CD8-positive, alpha-beta memory T cell (primary cell): ENCODE data around the gene SMTNL1. TPM values are rescaled to one million over a fixed set of nuclear protein-coding genes. Genes with fewer than 3 reads are reported as not detected.

Source experiments
- CTCF ChIA-PET: fragments of 350-600 bp; sonication (Branson Sonifier 250); formaldehyde crosslinking; loops from one replicate; lab custom pipeline; 2021; ENCODE audit warnings: antibody characterized with exemption; lab: Charles Lee
- POLR2A ChIA-PET: fragments of 350-600 bp; sonication (Branson Sonifier 250); formaldehyde crosslinking; loops from one replicate; lab custom pipeline; 2021; ENCODE audit warnings: antibody characterized with exemption; lab: Charles Lee
- DNase-seq, 5 donors: peaks; one replicate each; pipeline versions ENCODE4 v3.0.0 to v3.0.0-alpha.2; 2020 to 2022; ENCODE audit warnings: mixed read lengths in 1 of 5
- H3K27ac ChIP-seq: one replicate; pipeline ENCODE4 v1.7.0; 2013; ENCODE audit warnings: low read depth, mild to moderate bottlenecking, low read length, moderate library complexity
- H3K27me3 ChIP-seq: 2 replicates; pipeline ENCODE4 v1.7.0; 2013; ENCODE audit warnings: low read length, mild to moderate bottlenecking; ENCODE audit not compliant: insufficient read depth, poor library complexity, severe bottlenecking
- H3K36me3 ChIP-seq: 2 replicates; pipeline ENCODE4 v1.7.0; 2013; ENCODE audit warnings: mild to moderate bottlenecking, low read length, moderate library complexity; ENCODE audit not compliant: insufficient read depth
- H3K4me1 ChIP-seq: 2 replicates; pipeline ENCODE4 v1.7.0; 2013; ENCODE audit warnings: mild to moderate bottlenecking, low read length, moderate library complexity; ENCODE audit not compliant: insufficient read depth
- H3K4me3 ChIP-seq: 2 replicates; pipeline ENCODE4 v1.7.0; 2013; ENCODE audit warnings: mild to moderate bottlenecking, low read length
- H3K9me3 ChIP-seq: 2 replicates; pipeline ENCODE4 v1.7.0; 2013; ENCODE audit warnings: mild to moderate bottlenecking, low read length
- H3K27ac Mint-ChIP-seq, 8 donors: one replicate each; pipeline ENCODE4 v1.8.0; 2020 to 2021; ENCODE audit warnings: mixed read lengths in 8 of 8, mild to moderate bottlenecking in 6 of 8, inconsistent platforms in 3 of 8, moderate library complexity in 3 of 8
- H3K27me3 Mint-ChIP-seq, 2 donors: one replicate each; pipeline ENCODE4 v1.8.0; 2020 to 2021; ENCODE audit warnings: mixed read lengths in 2 of 2, mild to moderate bottlenecking in 1 of 2, moderate library complexity in 1 of 2
- H3K36me3 Mint-ChIP-seq, 3 donors: one replicate each; pipeline ENCODE4 v1.8.0; 2020 to 2021; ENCODE audit warnings: mixed read lengths in 3 of 3, inconsistent platforms in 1 of 3, mild to moderate bottlenecking in 1 of 3
- H3K4me1 Mint-ChIP-seq, 3 donors: one replicate each; pipeline ENCODE4 v1.8.0; 2020 to 2021; ENCODE audit warnings: mixed read lengths in 3 of 3, inconsistent platforms in 1 of 3, mild to moderate bottlenecking in 1 of 3
- H3K4me3 Mint-ChIP-seq, 7 donors: one replicate each; pipeline ENCODE4 v1.8.0; 2020 to 2021; ENCODE audit warnings: mixed read lengths in 7 of 7, mild to moderate bottlenecking in 6 of 7, moderate library complexity in 4 of 7, inconsistent platforms in 2 of 7
- H3K9me3 Mint-ChIP-seq, 5 donors: one replicate each; pipeline ENCODE4 v1.8.0; 2020 to 2022; ENCODE audit warnings: mixed read lengths in 5 of 5, mild to moderate bottlenecking in 3 of 5, moderate library complexity in 2 of 5, inconsistent platforms in 1 of 5
- polyA plus RNA-seq: library from polyadenylated mRNA; unstranded; fragments of 300-500 nt; fragmentation: Illumina TruSeq; gene quantifications from one replicate; pipeline ENCODE4 v1.2.3, GENCODE V29; 2021
- total RNA-seq, 2 experiments: library from RNA; stranded (reverse); gene quantifications; one replicate each; pipeline ENCODE4 v1.2.3, GENCODE V29; 2021

SMTNL1 gene
- total and polyA plus RNA-seq, 3 experiments from 2014 or later, result 0.16 TPM; not detected in 2

DNA sequence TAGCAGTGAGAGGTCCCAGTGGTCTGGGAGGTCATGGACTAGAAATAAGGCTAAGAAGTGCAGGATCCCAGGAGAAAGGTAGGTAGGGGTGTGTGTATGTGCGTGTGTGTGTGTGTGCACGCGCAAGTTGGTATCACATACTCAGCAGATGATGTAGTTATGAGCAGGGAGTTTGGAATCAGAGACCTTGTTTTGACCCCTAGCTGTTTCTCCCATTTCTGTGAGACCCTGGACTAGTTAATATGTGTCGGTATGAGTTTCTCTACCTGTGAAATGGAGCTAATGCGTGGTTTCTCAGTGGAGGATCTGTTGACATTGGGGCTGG, 61.4 kb downstream of the SMTNL1 start:
- no peak overlapping the region for H3K27ac ChIP-seq
- POLR2A ChIA-PET, result no interaction called here
- Mint-ChIP-seq H3K27me3 (peaks cover 35 to 54% of the 10 kb centered on the region in 2 donors), H3K4me3 (no peak overlapping the region), H3K9me3 (no peaks in the 10 kb centered on the region), H3K27ac (no peak overlapping the region), H3K36me3 (no peaks in the 10 kb centered on the region), H3K4me1 (peaks cover 0 to 3% (median 0%) of the 10 kb centered on the region in 3 donors)
- no peaks in the 10 kb centered on the region for H3K36me3 ChIP-seq
- H3K27me3 ChIP-seq, result peaks cover 14% of the 10 kb centered on the region
- no peaks in the 10 kb centered on the region for H3K9me3 ChIP-seq
- CTCF ChIA-PET, result interaction anchor here (1.5 kb wide), 1 partner anchor 41 kb away, joined by 4 read pairs; no protein-coding TSS in a partner anchor
- no peaks in the 10 kb centered on the region for H3K4me1 ChIP-seq
- no peak for DNase-seq
- no peak overlapping the region for H3K4me3 ChIP-seq

DNA sequence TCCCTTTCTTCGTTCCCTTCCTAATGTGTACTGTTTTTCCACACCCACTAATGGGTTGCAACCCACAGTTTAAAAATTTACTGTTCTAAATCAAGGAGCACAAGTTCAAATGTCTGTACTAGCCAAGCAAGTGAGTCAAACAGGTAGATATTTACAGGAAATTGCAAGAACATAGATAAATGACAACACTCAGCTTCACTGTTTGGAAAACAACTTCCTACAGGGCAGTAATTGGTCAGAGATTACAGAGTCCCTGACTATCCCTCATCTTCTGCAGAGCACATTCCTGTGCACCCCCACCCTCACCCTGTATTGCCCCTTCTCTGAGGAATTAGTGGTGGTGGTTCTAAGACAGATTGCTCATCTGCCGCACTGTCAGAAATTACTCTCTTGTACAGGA, 62.0 kb downstream of the SMTNL1 start:
- Histone ChIP-seq H3K36me3 (no peaks in the 10 kb centered on the region), H3K27ac (no peak overlapping the region), H3K9me3 (no peaks in the 10 kb centered on the region), H3K4me3 (no peak overlapping the region), H3K27me3 (peaks cover 14% of the 10 kb centered on the region), H3K4me1 (no peaks in the 10 kb centered on the region)
- H3K4me3 Mint-ChIP-seq, result no peak overlapping the region
- H3K9me3 Mint-ChIP-seq, result no peaks in the 10 kb centered on the region
- no peaks in the 10 kb centered on the region for H3K36me3 Mint-ChIP-seq
- H3K4me1 Mint-ChIP-seq, result peaks cover 0 to 4% (median 2%) of the 10 kb centered on the region in 3 donors
- CTCF ChIA-PET, result interaction anchor here (1.5 kb wide), 1 partner anchor 40 kb away, joined by 4 read pairs; no protein-coding TSS in a partner anchor
- POLR2A ChIA-PET, result no interaction called here
- peaks cover 32 to 49% of the 10 kb centered on the region in 2 donors for H3K27me3 Mint-ChIP-seq
- DNase-seq, result no peak
- no peak overlapping the region for H3K27ac Mint-ChIP-seq

Other genes with a start within 250 kb of the SMTNL1 start
- 1 to 10 TPM; 8.7 to 9.6 TPM for gene TNKS1BP1, start 212.6 kb upstream of the SMTNL1 start, total RNA-seq
- 3.0 TPM for gene TNKS1BP1, start 212.6 kb upstream of the SMTNL1 start, polyA plus RNA-seq
- gene SSRP1, start 201.7 kb upstream of the SMTNL1 start, total RNA-seq, result 100 to 1,000 TPM; 308 to 314 TPM
- gene SSRP1, start 201.7 kb upstream of the SMTNL1 start, polyA plus RNA-seq, result 44.5 TPM
- gene P2RX3, start 199.2 kb upstream of the SMTNL1 start, total RNA-seq, result not detected
- not detected for gene P2RX3, start 199.2 kb upstream of the SMTNL1 start, polyA plus RNA-seq
- not detected for gene PRG3, start 156.4 kb upstream of the SMTNL1 start, total RNA-seq
- not detected for gene PRG3, start 156.4 kb upstream of the SMTNL1 start, polyA plus RNA-seq
- under 1 TPM in 1 of 2 experiments, not detected in 1; 0.44 TPM for gene PRG2, start 146.9 kb upstream of the SMTNL1 start, total RNA-seq
- gene PRG2, start 146.9 kb upstream of the SMTNL1 start, polyA plus RNA-seq, result not detected
- gene SLC43A3, start 110.5 kb upstream of the SMTNL1 start, total RNA-seq, result 100 to 1,000 TPM; 434 to 447 TPM
- gene SLC43A3, start 110.5 kb upstream of the SMTNL1 start, polyA plus RNA-seq, result 32.6 TPM
- gene RTN4RL2, start 77.1 kb upstream of the SMTNL1 start, total RNA-seq, result under 1 TPM; 0.24 to 0.27 TPM
- gene RTN4RL2, start 77.1 kb upstream of the SMTNL1 start, polyA plus RNA-seq, result 0.28 TPM
- gene SLC43A1, start 21.9 kb upstream of the SMTNL1 start, total RNA-seq, result 10 to 100 TPM; 24.2 to 25.3 TPM
- gene SLC43A1, start 21.9 kb upstream of the SMTNL1 start, polyA plus RNA-seq, result 23.5 TPM
- 100 to 1,000 TPM; 151 to 154 TPM for gene TIMM10, start 6.8 kb upstream of the SMTNL1 start, total RNA-seq
- 72.2 TPM for gene TIMM10, start 6.8 kb upstream of the SMTNL1 start, polyA plus RNA-seq
- 10 to 100 TPM; 74.9 to 79.2 TPM for gene UBE2L6, start 30.1 kb downstream of the SMTNL1 start, total RNA-seq
- gene UBE2L6, start 30.1 kb downstream of the SMTNL1 start, polyA plus RNA-seq, result 286 TPM
- gene SERPING1, start 60.1 kb downstream of the SMTNL1 start, total RNA-seq, result not detected
- gene SERPING1, start 60.1 kb downstream of the SMTNL1 start, polyA plus RNA-seq, result not detected
- 1 to 10 TPM; 1.0 to 1.7 TPM for gene YPEL4, start 112.3 kb downstream of the SMTNL1 start, total RNA-seq
- gene YPEL4, start 112.3 kb downstream of the SMTNL1 start, polyA plus RNA-seq, result 0.37 TPM
- 10 to 100 TPM; 22.4 to 23.4 TPM for gene CLP1, start 120.2 kb downstream of the SMTNL1 start, total RNA-seq
- gene CLP1, start 120.2 kb downstream of the SMTNL1 start, polyA plus RNA-seq, result 8.2 TPM
- 10 to 100 TPM; 83.9 to 89.0 TPM for gene ZDHHC5, start 130.5 kb downstream of the SMTNL1 start, total RNA-seq
- gene ZDHHC5, start 130.5 kb downstream of the SMTNL1 start, polyA plus RNA-seq, result 45.1 TPM
- 10 to 100 TPM; 16.8 to 18.4 TPM for gene MED19, start 174.6 kb downstream of the SMTNL1 start, total RNA-seq
- 19.7 TPM for gene MED19, start 174.6 kb downstream of the SMTNL1 start, polyA plus RNA-seq
- 100 to 1,000 TPM; 129 to 131 TPM for gene TMX2, start 175.0 kb downstream of the SMTNL1 start, total RNA-seq
- gene TMX2, start 175.0 kb downstream of the SMTNL1 start, polyA plus RNA-seq, result 89.9 TPM
- gene SELENOH, start 203.9 kb downstream of the SMTNL1 start, total RNA-seq, result 100 to 1,000 TPM; 272 to 276 TPM
- 201 TPM for gene SELENOH, start 203.9 kb downstream of the SMTNL1 start, polyA plus RNA-seq
- gene BTBD18, start 214.2 kb downstream of the SMTNL1 start, total RNA-seq, result not detected
- gene BTBD18, start 214.2 kb downstream of the SMTNL1 start, polyA plus RNA-seq, result 0.89 TPM
- gene CTNND1, start 224.2 kb downstream of the SMTNL1 start, total RNA-seq, result 1 to 10 TPM; 3.1 to 4.4 TPM
- gene CTNND1, start 224.2 kb downstream of the SMTNL1 start, polyA plus RNA-seq, result 0.95 TPM